HG03558 (cell line): Measurements from ENCODE around the gene ZBTB39.
"Not testable (repeated sequence)": the region's sequence is repeated elsewhere in the genome, so short reads cannot be mapped to it uniquely, and the experiment has no call there.

Source experiments
- ATAC-seq: cut with Tn5 transposase; IDR thresholded peaks from one replicate; pipeline ENCODE4 v1.9.1; 2021; ENCODE audit warnings: moderate number of reproducible peaks; ENCODE audit not compliant: unreplicated experiment; ENCODE audit errors: extremely low read depth

ZBTB39 gene, protein sequence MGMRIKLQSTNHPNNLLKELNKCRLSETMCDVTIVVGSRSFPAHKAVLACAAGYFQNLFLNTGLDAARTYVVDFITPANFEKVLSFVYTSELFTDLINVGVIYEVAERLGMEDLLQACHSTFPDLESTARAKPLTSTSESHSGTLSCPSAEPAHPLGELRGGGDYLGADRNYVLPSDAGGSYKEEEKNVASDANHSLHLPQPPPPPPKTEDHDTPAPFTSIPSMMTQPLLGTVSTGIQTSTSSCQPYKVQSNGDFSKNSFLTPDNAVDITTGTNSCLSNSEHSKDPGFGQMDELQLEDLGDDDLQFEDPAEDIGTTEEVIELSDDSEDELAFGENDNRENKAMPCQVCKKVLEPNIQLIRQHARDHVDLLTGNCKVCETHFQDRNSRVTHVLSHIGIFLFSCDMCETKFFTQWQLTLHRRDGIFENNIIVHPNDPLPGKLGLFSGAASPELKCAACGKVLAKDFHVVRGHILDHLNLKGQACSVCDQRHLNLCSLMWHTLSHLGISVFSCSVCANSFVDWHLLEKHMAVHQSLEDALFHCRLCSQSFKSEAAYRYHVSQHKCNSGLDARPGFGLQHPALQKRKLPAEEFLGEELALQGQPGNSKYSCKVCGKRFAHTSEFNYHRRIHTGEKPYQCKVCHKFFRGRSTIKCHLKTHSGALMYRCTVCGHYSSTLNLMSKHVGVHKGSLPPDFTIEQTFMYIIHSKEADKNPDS

DNA sequence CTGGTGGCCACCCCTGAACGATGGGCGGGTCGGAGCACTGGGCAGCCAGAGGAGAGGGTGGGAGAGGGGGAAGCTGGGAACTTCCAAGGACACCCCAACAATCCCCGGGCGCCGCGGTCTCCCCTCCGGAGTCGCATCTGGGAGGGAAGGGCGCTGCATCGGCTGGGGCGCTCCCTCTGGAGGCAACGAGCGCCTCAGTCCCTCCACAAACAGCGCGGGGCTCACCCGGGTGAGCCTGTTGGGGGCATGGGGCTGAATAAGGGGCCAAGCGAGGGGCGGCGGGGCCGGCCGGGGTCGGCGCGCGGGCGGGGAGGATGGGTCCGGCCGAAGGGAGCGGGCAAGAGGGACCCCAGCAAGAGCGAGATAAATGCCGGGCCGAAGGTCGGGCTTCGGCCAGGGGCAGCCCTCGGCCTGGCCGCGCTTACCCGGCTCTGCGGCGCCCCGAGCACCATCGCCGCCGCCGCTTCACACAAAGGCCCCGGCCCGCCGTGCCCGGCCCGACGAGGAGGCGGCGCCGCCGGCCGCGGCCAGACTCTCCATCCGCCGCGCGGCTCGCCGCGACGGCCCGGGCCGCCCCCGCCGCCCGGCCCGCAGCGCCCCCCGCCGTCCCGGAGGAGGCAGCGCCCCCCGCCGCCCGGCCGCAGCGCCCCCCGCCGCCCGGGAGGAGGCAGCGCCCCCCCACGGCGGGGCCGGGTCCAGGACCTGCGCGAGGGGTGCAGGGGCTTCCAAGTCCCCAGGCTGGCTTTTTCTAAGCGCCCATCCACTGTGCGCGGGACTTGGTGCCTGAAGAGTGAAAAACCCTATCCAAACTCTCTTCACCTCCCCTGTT lies at the start of gene ZBTB39:
Gene ZBTB39, minus strand, starts transcription at position 567 of the 829 bp plus-strand sequence. CDS start 1,629 bp downstream, outside the sequence.
- ATAC-seq, result no peak

DNA sequence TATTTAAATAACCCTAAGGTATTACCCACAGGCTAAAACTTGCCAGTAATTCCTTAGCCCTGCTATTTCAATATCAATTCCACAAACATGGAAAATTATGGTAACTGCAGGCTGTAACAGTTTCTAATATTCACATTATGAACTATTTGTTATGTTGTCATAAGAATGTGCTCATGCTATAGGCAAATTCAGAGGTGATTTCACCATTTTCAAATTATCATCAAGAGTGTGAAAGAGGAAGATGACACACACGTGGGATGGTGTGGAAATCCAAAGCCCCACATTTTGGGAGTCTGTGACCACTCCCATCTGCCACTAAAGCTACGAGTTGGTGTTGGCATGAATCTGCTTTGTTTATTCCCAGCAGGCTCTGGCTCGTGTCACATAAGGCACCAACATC lies 49.5 kb upstream of the ZBTB39 start:
- ATAC-seq, result no peak

DNA sequence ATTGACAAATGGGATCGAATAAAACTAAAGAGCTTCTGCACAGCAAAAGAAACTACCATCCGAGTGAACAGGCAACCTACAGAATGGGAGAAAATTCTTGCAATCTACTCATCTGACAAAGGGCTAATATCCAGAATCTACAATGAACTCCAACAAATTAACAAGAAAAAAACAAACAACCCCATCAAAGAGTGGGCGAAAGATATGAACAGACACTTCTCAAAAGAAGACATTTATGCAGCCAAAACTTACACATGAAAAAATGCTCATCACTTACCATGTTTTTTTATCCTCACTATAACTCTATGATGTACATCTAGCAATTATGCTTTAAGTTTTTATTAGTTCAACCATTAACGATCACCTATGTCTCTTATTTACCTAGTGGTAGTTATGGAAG lies 47.6 kb upstream of the ZBTB39 start:
- ATAC-seq, result not testable (repeated sequence)

DNA sequence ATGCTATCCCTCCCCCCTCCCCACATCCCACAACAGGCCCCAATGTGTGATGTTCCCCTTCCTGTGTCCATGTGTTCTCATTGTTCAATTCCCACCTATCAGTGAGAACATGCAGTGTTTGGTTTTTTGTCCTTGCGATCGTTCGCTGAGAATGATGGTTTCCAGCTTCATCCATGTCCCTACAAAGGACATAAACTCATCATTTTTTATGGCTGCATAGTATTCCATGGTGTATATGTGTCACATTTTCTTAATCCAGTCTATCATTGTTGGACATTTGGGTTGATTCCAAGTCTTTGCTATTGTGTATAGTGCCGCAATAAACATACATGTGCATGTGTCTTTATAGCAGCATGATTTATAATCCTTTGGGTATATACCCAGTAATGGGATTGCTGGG lies 46.8 kb upstream of the ZBTB39 start:
- ATAC-seq, result not testable (repeated sequence)

DNA sequence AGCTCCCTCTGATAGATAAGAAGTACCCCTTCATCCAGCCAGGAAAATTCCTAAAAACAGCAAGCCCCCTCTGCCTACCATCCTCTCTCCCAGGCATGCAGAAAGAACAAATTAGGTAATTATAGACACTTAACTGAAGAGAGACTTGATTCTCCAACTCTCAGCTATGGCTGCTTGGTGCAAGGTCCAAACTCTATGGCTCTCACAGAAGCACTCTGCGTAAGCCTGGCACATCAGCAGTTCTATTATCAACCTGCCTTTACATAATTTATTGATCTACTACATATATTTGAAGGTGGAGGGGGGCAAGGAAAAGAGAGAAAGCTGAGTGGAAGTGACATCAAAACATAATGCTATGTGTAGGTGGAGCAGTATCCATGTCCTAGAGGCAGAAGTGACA lies 44.7 kb upstream of the ZBTB39 start:
- no peak for ATAC-seq

DNA sequence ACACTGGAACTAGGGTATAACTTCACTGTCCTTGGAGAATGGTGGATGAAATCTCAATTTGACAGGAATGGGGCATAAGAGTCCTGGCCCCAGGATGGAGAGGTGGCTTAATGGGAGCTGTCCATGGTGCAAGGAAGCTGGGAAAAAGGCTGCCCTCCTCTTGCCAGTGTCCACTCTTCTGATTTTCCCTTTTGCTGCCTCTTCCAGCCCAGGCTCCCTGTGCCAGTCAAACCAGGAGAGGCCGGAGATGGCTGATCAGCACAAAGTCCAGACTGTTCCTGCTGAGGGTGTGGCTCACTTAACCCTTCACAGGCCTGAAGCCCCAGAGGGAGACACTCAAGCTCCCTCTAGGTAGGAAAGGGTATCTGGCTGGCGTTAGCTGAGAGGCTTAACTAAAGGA lies 43.5 kb upstream of the ZBTB39 start, which contains the start of gene MYO1A:
Gene MYO1A, minus strand, starts transcription at position 240 of the 400 bp plus-strand sequence. CDS start 1,806 bp downstream, outside the sequence.
- no peak for ATAC-seq

DNA sequence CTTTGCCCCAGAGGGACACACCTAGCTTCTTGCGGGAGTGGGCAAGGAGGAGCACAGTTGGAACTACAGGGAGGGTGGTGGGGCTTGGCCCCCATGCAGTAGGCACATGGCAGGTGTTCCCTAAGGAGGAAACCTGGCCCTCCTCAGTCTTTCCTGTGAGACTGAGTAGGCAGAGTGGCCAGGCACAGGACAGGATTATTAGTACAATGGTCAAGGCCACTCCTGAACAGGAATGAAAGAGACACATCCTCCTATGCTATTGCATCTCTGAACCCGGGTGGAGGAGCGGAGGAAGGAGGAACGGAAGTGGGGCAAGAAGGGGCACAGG lies 42.7 kb upstream of the ZBTB39 start:
- no peak for ATAC-seq

DNA sequence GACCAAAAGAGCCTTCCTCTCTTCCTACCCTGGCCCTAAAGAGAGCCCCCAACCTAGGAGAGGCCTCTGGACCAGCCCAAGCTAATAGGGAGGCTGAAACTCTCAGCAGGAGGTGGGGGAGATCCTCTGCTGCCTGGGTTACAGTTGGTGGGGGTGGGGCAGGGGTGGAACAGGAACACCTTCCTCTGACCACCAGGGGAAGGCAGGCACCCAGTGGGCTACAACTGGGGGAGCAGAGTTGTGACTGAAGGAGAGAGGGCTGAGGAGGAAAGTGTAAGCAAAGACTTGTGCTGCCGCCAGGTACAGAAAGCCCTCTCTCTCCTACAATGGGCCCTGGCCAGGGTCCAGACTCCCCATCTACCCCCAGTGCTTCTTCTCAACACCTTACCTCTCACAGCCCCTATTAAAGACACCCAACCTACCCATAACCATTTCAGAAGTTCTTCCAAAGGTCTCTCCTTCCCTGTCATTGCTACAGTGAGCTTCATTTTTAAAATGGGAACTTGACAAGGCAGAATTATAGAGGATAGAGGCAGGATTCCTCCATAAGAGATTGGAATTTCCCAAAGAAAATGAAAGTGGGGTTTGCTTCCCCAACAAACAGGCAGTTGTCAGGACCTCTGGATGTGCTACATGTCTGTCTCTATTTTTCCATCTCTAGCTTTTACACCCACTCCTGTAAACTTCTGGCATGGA lies 42.2 kb upstream of the ZBTB39 start:
- ATAC-seq, result no peak

DNA sequence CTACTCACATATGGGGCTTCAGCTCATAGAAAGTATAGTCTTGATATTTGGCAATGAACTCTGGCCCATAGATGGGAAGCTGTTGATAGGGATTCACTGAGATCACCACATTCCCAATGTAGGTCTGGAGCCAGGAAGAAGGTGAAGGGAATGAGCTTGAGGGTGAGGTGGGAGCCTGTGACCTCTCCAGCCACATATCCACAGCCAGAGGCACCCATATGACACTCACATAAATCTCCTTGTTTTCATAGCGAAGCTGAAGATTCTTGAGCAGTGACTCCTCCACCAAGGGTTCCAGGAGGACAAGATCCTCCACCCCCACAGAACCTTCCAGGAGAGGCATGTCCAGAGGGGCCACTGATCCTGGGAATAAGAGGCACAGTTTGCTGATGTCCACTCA lies 41.6 kb upstream of the ZBTB39 start:
- no peak for ATAC-seq

DNA sequence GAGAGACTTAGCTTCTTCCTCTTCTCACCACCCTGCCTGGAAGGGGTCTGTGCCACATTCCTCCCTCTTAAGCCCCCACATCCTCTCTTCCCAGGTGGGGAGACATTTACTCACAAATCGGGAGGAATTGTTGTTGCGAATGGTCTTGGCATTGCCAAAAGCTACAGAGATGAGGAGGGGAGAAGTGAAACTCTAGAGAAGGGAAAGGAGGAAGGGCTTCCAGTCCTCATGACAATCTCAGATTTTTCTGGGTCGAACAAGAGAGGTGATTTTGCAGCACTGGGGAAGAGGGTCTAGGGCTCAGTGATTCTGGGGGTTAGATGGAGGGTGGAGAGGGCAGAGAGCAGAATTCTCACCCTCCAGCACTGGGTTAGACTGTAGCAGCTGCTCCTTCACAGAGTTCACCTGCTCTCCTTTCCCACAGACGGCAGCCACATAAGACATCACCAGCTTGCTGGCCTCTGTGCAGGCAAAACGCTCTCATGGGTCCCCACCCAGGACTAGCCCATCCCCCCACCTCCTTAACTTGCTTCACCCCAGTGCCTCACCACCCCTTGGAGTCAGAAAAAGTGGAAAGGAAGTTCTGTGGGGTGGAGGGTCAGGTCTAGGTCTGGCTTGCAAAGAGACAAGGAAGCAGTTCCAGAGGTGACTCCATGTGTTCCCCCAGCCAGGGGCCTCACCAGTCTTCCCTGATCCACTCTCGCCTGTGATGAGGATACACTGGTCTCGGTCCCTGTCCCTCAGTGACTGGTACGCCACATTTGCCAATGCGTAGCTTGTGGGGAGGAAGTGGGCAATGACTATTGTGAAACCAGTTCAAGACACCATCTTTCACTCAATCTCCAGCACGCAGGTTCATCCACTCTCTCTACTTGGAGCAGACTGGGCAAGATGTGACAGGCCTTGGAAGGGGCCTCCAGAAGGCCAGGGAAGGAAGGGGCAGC lies 40.9 kb upstream of the ZBTB39 start:
- no peak for ATAC-seq

DNA sequence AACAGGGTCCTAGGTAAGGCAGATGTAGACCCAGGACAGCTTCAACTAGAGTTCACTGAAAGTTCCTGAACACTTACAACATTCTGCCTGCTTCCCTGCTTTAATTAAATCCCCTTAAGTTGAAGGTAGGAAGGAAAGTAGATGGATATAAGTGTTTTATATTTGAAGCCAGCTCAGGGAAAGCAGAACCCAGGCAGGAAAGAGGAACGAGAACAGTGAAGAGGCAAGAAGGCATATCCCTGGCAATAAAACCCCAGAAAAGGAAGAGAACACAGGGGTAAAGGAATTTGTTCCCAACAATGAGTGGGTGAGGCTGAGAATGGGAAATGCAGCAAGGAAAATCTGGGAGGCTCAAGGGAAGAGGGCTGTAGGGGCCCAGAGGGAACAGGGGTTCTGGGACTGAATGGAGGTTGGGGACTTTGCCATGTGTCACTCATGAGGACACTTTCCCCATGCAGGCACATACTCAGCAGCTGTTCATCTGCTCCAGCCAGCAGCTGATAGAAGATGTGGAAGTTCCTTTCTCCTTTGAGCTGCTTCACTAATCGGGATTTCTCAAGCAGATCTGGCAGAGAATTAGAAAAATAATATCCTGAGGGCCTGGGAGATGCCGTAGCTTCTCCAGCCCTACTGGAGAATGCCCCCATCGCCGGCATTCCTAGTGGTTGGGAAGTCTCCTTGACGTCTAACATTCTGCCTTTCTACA lies 39.9 kb upstream of the ZBTB39 start:
- ATAC-seq, result no peak

DNA sequence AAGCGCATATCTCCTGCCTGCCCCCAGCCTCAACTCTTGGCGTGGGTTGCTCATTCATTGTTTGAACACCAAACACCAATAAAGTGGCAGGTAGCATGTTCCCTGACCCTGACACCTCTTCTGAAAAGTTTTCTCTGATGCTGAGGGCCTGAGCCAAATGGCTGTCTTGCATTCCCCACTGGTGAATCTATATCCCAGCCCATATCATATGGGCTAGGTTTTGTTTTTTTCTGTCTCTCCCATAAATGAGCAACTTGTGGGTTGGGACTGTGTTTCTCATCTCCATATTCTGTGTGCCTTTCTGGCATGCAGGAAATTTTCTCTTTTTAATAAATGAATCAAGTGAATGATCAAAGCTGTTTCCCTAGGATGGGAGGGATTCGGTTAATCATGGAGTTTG lies 38.5 kb upstream of the ZBTB39 start:
- ATAC-seq, result no peak

DNA sequence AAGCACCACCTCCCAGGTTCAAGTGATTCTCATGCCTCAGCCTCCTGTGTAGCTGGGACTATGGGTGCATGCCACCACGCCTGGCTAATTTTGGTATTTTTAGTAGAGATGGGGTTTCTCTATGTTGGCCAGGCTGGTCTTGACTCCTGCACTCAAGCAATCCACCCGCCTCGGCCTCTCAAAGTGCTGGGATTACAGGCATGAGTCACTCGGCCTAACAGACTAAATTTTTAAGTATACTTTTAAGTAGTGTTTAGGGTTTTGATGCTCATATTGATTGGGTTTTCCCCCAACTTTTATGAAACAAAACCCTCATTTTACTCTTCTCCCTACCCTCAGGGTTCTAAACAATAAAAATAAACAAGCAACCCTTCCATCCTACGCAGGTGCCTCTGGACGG lies 38.1 kb upstream of the ZBTB39 start:
- no peak for ATAC-seq

DNA sequence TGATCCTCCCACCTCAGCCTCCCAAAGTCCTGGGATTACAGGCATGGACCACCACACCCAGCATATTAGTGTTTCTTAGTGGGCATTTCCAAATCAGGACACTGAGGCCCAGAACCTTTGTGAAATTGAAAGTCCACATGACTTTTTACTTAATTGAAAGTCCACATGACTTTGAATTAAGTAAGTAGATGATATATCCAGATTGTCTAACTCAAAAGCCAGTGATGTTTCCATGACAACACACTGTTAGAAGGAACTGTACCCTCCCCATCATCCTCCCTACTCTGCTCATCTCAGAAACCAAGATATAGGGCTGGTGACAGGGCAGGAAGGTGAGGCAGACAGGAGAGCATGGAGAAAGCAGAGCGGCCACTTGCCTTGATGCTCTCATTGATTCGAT lies 36.3 kb upstream of the ZBTB39 start:
- no peak for ATAC-seq

DNA sequence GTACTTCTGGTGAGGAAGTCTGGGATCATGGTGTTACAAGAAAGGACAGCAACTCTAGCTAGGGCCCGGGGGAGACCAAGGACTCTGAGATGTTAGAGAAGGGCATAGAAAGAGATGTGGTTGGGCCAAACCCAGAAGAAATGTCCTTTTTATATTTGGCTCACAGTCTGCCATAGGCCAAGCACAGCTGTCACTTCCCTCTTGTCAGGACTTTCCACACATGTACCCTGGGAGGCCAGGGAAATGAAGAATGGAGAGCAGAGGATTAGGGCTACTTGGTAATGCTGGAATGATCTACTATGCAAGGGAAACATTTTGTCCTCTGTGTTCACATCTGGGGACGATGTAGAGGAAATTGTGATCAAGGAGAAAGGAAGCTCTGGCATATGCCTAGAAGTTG lies 34.4 kb upstream of the ZBTB39 start:
- ATAC-seq, result no peak

DNA sequence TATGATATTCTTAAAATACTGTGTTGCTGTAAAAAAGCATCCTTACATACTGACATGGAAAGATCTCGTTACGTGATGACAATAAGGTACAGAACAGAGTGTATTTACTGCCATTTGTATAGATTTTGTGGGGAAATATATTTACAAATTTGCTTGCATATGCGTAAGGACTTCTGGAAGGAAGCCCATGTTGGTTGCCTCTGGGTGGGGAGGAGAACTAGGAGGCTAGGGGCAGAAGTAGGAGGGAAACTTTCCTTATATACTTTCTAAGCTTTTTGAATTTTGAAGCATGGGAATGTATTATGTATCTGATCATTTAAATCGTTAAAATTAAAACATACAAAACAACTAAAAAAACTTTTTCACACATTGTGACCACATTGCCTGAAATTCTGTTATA lies 33.9 kb upstream of the ZBTB39 start:
- no peak for ATAC-seq

DNA sequence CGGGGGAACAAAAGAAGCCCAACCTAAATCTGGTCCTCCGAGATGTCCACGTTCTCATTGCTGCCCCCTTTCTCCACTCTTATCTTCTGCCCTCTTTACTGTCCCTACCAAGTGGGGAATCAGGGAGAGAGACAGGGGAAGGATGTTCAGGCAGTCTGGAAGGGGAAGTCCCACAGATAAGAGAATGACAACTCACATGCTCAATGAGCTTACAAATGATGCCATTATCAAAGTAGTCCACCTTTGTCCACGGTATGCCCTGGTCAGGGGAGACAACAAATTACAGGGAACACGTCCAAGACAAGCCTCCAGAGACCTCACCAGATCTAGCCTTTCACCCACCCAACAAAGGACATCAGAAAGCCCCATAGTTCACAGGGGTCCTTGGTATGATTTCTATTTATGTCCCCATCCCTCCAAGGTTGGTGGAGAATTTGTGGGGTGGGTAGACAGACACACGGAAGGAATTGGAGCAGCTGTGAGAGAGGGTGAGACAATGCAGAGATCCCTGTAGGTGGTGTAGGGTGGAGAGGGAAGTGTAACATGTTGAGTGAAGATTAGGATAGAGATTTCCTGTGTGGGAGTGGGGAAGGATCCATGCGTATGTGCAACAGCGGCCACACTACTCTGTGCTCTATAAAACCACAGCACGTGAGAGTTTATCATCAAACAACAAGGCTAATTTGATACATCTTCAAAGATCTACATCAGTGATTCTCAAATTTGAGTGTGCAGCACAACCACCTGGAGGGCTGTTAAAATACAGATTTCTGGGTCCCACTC lies 32.9 kb upstream of the ZBTB39 start:
- ATAC-seq, result no peak

DNA sequence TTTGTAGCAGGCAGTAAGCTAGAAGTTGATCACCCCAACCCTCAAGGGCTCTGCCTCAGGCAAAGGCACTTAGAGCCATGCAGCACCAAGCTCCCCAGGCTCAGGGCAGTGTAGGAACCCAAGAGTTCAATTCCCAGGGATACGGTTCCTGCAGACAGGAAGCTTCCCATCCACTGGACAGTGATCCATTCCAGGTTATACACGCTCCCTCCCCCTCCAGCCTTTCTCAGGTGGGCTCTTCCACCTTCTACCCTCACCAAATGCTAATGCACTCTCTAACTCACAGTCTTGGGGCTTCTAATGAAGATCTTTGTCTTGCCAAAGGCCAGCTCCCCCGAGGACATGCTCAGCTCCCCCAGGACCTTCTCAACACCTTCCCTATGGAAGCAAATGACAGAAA lies 30.9 kb upstream of the ZBTB39 start:
- ATAC-seq, result no peak
